Stimulated activated CD4-positive, alpha-beta T cell treated with anti-CD3 and anti-CD28 coated beads, Interleukin-1b, Interleukin-23, amount 100 ng/mL, for 4 hours (primary cell): ENCODE results near the gene TRIM33.
"Not testable (repeated sequence)": the region's sequence is repeated elsewhere in the genome, so short reads cannot be mapped to it uniquely, and the experiment has no call there.

ENCODE experiments used
- DNase-seq, 2 donors: peaks; one replicate each; pipeline ENCODE4 v3.0.0-alpha.2; 2020; ENCODE audit warnings: low read depth in 2 of 2

TRIM33 gene

DNA sequence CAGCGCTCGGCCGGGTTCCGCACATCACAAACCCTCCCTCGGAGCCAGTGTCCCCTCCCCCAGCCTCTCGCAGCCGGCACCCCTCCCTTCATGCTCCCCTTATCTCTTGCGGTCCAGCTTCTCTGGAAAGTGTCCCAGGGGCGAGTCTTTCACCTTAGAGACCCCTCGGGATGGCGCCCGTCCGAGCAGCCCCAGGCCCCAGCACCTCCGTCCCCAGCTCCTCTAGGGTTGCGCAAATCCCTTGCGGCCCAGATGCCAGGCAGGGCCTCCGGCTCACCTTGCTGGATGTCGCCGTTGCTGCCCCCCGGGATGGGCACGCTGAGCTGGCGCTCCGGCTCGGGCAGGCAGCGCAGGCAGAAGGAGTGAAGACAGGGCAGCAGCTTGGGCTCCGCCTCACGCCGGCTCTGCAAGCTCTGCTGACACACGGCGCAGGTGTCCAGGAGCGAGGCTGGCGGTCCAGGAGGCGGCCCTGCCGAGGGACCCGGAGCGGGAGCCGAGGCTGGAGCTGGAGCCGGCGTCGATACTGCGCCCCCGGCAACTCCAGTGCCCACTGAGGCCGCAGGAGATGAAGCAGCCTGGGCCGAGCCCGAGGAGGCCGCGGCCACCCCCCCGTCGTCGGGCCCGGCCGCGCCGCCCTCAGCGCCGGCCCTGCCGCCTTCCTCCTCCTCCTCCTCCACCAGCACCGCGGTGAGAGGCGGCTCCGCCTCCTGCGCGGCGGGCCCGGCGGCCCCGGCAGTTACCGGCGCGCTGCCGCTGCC is 550 bp downstream of the TRIM33 start:
- DNase-seq = peak; percentile 7 to 32

DNA sequence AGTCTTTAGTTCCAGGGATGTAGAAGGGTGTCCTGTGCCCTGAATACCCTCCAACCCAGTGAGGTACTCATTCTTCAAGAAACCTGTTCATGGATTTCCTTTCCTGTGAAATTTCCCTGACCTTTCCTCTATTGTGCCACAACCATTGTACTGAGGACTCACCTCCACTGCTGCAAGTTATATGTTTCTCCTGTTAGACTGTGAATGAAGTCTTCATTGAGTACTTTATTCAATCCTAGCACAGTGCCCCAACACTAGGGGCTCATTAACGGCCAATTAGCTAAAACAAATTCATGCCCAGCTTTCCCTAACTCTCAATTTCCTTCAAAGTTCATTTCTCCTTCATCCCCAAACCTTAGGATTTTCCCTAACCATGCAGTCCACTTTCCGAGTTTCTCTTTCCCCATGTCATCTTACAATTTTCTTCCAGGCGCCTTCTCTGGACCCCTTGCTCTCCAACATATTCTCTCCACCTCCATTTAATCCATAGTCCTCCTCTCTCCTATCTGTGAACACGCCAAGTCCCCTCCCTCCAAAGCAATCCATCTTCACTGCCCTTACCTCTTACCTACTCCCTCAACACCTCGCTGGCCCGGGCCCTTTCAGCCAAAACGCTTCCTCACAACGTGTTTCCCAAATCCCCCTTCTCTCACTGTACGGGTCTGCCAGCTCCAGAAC is 1.3 kb downstream of the TRIM33 start:
- no peak for DNase-seq

DNA sequence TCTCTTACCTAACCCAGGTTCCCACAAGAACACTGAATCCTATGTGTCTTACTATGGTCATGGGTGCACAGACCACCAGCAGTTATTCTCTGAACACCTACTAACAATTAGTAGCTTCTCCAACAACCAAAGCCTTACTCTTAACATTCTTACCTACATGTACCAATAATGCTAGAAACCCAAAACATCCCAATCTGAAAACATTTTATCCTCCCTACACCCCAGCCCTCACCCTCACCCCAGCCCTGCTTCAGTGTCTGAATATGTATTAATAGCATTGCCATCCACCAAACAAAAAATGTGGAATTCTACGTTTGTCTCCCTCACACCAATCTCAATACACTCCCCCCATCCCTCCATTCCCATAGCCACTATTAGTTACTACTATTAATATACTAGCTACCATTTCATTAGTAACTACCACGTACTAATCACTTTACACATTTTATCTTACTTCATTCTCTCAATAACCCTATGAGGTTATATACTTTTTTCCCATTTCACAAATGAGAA is 2.6 kb downstream of the TRIM33 start:
- no peak for DNase-seq

DNA sequence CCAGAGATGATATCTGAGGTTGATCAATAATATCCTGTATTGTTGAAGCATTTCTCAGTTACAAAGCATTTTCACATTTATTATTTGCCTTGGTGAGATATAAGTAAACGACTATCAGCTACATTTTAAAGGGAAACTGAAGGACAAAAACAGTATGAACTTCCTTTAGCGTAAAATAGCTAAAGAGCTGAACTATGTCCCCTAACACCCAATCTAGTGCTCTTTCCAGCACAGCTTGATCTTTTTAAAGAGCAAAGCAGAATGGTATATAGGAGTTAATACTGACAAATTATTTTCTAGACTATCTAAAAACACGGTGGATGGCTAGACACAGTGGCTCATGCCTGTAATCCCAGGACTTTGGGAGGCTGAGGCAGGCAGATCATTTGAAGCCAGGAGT is 3.5 kb downstream of the TRIM33 start:
- no peak for DNase-seq

DNA sequence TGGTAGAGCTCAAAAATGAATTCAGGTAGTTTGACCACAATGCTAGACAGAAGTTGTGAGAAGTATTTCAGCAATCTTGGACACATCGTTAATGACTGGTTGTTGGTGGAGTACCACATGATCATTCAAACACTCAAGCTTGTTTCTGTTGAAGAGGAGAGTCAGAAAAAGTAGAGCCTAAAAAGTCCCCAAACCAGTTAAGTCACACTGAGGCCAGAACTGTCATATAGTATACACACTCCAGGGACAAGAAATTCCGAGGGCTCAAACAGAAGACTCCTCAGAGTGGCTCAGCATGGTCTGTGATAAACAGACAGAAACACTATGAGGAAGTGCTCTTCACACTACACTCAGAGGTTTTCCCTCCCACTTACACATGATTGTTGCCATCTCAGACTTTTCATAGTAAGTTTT is 5.8 kb downstream of the TRIM33 start:
- no peak for DNase-seq

DNA sequence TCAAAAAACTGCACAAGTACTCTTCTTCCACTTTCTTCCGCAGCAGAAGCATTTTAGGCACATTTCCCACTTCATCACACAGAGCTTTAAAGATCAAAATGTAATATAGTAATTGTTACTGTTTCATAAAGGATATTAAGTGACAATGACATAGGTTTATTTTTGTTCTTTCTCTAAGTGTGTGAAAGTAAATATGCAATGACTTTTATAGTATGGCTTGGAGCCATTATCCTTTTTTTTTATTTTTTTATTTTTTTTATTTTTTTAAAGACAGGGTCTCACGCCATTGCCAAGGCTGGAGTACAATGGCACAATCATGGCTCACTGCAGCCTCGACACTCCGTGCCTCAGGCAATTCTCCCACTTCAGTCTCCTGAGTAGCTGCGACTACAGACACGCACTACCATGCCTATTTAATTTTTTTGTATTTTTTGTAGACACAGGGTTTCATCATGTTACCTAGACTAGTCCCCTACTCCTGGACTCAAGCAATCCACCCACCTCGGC is 7.0 kb downstream of the TRIM33 start:
- no peak for DNase-seq

DNA sequence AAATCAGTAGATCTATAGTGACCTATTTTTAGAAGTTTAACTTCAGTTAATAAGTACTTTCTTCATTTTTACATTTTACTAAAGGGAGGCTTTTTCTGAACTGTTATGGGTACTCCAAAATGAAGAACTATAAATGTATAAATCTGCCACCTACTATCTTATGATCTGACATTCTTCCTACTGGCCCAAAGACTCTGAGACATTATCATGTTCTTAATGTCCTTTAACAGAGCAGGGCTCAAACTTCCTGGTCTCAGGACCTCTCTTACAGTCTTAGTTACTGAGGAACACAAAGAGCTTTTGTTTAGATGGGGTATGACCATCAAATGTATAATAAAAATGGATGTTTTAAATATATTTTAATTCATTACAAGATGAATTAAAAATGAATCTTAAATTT is 8.9 kb downstream of the TRIM33 start:
- DNase-seq = no peak

DNA sequence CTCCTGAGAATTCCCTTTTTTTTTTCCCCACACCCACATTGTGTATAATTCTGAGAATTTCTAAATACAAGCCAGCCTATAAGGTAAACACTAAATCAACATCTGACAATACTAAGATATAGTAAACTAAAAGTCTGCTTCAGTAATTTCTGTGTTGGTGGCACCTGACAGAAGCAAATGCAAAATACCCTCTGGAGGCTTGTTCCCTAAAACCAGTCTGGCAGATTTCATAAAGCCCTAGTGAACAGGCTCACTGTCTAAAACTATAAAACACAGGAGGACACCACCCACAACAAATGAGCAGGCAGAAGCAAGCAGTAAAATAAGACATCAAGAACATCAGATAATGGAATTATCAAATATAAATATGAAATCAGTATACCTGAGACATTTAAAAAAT is 11.5 kb downstream of the TRIM33 start:
- no peak for DNase-seq

DNA sequence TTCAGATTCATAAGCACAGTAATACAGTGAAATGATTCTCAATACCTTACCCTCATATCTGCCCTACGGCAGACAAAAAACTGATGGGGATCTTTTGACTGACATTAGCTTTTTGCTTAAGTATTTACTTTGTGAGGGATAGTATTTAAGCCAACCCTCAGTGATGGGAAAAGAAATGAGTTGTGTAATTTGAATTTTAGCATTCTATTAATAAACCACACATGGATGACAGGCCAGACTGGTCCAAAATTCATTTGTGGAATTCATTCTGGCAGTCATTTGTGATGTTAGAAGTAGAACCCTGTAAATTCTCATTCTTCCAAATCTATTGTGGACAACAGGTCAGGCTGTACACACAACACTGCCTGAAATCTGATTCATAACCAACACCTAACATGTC is 14.9 kb downstream of the TRIM33 start:
- DNase-seq = no peak

DNA sequence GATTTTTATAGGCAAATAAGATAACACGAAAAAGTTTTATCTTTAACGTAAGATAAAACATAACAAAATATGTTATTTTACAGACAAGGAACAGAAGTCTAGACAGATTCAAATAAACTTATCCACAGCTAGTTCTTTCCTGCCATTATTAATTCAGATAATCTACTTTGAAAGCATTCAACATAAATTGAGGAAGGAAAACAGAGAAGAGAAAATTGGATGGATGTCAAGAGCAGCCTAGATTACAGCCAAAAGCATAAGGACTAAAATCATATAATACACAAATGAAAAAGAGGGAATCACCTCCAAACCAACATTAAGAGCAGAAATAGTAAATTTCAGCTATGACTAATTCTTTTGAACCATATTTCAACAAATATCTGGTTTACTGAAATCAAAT is 15.5 kb downstream of the TRIM33 start:
- DNase-seq = no peak

DNA sequence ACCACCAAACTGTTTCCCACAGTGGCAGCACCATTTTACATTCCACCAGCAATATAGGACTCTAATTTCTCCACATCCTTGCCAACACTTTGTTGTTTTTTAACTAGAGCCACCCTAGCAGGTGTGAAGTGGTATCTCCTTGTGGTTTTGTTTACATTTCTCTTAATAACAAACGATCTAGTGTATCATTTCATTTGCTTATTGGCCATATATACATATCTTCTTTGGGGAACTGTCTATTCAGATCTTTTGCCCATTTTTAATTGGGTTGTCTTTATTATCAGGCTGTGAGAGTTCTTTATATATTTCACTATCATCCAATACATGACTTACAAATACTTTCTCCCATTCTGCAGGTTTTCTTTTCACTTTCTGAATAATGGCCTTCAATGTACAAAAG is 18.0 kb downstream of the TRIM33 start:
- DNase-seq = no peak

DNA sequence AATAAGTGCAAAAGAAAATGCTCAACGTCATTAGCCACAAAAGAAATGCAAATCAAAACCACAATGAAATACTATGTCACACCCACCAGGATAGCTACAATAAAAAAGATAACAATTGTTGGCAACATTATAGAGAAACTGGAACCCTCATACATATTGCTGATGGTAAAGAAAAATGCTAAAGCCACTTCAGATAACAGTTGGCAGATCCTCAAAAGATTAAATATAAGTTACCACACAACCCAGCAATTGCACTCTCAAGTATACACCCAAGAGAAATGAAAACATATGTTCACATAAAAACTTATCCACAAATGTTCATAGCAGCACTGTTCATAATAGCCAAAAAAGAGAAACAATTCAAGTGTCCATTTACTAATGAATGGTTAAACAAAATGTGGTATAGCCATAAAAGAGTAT is 20.7 kb downstream of the TRIM33 start:
- no peak for DNase-seq

DNA sequence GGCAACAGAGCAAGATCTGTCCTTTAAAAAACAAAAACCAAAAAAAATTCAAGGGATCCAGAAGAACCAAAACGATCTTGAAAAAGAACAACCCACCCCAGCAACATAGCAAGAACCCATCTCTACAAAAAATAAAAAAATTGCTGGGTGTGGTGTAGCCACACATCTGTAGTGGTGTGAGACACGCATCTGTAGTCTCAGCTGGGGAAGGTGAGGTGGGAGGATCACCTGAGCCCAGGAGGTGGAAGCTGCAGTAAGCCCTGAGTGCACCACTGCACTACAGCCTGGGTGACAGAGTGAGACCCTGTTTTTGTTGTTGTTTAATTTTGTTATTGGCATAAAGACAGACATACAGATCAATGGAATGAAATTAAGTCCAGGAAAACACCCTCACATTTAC is 22.3 kb downstream of the TRIM33 start:
- no peak for DNase-seq

DNA sequence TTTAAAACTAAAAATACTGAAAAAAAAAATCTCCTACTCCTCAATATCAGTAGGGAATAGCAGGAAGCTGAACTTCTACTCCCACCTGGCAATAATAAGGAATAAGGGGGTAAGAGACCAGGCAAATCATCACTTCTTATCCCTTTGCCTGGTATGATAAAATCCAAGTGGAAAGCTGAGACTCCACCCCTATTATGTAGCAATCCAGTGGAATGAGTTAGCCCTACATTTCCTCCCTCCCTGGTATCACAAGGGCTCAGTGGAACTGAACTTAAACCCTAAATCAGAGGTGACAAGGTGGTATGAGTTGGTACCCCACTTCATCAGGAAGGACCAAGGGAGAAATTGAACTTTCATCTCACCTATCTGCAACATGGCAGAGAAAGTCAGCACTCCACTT is 25.7 kb downstream of the TRIM33 start:
- no peak for DNase-seq

DNA sequence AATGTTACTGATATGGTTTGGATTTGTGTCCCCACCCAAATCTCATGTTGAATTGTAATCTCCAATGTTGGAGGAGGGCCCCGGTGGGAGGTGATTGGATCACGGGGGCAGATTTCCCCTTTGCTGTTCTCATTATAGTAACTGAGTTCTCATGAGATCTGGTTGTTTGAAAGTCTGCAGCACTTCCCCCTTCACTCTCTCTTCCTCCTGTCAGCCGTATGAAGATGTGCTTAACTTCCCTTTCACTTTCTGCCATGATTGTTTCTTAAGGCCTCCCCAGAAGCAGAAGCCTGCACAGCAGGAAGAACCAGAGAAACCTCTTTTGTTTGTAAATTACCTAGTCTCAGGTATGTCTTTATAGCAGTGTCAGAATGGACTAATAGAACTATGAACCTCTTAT is 28.4 kb downstream of the TRIM33 start:
- DNase-seq = no peak

DNA sequence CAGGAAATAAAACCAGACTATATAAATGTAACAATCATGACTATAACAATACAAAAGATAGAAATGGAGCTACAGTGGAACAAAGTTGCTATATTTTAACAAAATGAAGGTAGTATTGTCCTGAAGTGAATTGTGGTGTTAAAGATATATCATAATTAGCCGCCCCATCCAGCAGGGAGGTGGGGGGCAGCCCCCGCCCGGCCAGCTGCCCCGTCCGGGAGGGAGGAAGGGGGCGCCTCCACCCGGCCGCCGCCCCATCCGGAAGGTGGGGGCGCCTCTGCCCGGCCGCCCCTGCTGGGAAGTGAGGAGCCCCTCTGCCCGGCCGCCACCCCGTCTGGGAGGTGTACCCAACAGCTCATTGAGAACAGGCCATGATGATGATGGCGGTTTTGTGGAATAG is 31.4 kb downstream of the TRIM33 start:
- DNase-seq = not testable (repeated sequence)

DNA sequence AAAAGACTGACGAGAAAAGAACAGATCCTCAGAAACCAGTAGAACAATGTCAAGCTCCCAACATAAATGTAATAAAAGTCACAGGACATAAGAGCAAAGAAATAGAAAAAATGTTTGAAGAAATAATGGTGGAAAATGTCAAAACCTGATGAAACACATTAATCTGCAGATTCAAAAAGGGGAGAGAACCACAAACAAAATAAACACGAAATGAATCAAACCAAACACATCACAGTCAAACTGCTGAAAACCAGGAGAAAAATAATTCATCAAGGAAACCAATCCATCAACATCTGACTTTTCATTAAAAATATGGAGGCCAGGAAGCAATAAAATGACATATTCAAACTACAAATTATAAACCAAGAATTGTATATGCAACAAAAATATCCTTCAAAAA is 31.9 kb downstream of the TRIM33 start:
- DNase-seq = no peak

DNA sequence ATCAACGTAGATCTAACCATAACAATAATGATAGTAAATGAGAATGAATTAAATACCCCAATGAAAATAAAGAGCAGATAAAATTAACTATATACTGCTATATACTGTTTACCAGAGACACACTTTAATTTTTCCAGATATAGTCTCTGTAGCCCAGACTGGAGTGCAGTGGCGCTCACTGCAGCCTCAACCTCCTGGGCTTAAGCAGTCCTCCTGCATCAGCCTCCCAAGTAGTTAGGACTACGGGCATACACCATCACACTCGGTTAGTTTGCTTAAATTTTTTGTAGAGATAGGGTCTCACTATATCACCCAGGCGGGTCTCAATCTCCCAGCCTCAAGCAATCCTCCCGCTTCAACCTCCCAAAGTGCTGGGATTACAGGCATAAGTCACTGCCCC is 37.2 kb downstream of the TRIM33 start:
- DNase-seq = no peak

DNA sequence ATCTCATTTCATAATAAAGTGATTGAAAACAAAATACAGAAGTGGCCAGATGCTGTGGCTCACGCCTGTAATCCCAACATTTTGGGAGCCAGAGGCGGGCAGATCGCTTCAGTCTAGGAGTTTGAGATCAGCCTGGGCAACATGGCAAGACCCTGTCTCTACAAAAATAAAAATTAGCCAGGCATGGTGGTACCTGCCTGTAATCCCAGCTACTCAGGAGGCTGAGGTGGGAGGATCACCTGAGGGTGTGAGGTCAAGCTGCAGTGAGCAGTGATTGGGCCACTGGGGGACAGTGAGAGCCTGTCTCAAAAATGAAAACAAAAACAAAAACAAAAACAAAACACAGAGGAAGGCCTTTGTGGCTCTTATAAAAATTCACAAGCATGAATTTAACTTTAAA is 38.6 kb downstream of the TRIM33 start:
- DNase-seq = no peak

DNA sequence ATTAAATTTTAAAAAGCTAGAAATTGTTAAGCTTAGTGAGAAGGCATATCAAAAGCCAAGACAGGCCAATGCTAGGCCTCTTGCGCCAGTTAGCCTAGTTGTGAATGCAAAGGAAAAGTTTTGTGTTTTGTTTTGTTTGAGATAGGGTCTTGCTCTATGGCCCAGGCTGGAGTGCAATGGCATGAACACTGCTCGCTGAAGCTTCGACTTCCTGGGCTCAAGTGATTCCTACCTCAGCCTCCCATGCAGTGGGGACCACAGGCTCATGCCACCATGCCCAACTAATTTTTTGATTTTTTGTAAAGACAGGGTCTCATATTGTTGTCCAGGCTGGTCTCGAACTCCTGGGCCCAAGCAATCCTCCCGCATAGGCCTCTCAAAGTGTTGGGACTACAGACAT is 40.3 kb downstream of the TRIM33 start:
- no peak for DNase-seq

DNA sequence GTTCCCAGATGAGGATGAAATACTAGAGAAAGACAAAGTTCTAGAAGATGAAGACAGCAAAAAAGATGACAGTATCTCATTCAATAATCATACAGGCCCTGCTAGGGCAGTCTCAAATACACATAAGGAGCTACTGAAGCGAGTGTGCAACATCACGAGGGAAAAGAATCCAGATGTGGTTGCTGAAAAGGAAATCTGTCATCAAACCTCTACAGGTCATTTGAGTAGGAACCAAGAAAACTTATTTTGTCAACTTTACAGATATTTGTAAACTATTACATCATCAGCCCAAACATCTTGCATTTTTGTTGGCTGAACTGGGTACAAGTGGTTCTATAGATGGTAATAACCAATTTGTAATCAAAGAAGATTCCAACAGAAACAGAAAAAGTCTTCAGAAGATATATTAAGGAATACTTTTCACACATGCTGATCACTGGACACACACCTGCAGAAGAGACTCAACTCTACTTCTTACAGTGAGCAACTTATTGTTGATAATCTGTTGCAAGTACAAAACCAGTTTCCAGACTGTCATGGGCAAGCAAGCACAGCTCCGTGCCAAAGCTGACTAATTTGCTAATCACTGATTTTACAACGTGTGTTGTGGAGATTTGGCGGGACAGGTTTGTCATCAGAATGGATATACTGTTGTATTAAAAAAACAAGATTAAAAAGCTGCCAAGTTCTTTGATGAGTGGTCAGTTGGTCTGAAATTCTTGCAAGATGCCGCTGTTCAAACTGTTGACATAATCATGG is 42.1 kb downstream of the TRIM33 start:
- DNase-seq = no peak

DNA sequence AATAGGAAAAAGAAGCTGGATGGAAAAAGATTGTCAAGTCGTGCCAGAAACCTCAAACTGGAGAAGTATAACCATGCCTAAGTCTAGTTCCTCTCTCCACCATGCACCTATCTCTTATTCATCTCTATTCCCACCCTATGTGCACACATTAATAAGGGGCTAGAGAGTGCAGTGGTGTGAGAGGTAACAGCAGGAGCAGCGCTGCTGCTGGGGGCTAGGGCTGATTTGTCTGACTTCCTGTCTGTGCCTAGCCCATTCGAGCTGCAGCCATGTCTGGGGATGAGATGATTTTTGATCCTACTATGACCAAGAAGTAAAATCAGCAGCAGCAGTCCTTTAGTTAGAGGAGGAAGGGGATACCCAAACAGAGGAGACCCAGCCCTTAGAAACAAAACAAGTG is 43.0 kb downstream of the TRIM33 start:
- DNase-seq = no peak

DNA sequence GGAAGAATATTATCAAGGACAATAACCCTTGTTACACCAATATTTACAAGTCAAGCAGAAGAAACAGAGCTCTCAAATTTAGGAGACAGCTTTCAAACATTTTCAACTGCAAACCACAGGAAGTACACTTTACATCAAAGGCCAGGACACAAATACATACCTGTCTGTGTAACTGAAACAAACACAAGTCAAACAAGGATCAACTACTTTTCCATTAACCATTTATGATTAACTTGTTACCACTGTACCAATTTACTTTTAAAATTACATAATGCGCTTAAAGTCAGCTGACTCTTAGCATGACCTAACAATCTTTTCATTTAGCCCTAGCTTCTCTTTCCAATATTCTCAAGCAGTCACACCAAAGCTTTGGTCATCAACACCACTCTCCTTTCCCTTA is 43.5 kb downstream of the TRIM33 start:
- DNase-seq = no peak
